Activated CD8-positive, alpha-beta memory T cell treated with anti-CD3 and anti-CD28 coated beads, Interleukin-2, amount 50 U/mL, for 1 hour (primary cell): ENCODE results near the gene ITIH1.
"Not testable (repeated sequence)": the region's sequence is repeated elsewhere in the genome, so short reads cannot be mapped to it uniquely, and the experiment has no call there.

Source experiments
- DNase-seq: peaks from one replicate; pipeline ENCODE4 v3.0.0-alpha.2; 2020; ENCODE audit errors: extremely low read depth

ITIH1 gene

GRCh38 chr3:52774901-52775864 lies 2.2 kb upstream of the ITIH1 start:
- no peak for DNase-seq

DNA sequence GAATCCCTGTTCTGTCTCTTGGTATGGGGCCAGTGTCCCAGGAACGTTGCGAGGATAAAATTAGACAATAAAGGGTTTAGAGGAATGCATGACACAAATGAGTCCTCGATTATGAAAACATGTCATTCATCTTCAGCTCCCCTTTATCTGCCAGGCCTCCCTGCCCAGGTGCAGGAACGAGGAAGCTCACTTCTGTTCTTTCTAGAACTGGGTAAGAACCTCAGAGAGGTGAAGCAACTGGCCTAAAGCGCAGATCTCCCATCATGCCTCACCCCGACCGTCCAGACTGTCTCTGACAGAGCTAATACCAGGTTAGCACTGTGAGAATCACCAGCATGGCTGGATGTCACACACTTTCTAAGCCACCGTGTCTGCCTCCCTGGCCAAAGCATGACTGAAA lies 1.5 kb upstream of the ITIH1 start:
- no peak for DNase-seq

GRCh38 chr3:52776486-52776885 lies 913 bp upstream of the ITIH1 start:
- DNase-seq = not testable (repeated sequence)

GRCh38 chr3:52777959-52778805 lies 783 bp downstream of the ITIH1 start:
- DNase-seq = no peak

- no peak for DNase-seq
Measured at GRCh38 chr3:52779011-52779836, 1.8 kb downstream of the ITIH1 start.

- DNase-seq = no peak
Measured at GRCh38 chr3:52779837-52780585, 2.6 kb downstream of the ITIH1 start.

GRCh38 chr3:52781741-52782140 lies 4.3 kb downstream of the ITIH1 start:
- DNase-seq = no peak

GRCh38 chr3:52782412-52783210 lies 5.2 kb downstream of the ITIH1 start:
- no peak for DNase-seq

DNA sequence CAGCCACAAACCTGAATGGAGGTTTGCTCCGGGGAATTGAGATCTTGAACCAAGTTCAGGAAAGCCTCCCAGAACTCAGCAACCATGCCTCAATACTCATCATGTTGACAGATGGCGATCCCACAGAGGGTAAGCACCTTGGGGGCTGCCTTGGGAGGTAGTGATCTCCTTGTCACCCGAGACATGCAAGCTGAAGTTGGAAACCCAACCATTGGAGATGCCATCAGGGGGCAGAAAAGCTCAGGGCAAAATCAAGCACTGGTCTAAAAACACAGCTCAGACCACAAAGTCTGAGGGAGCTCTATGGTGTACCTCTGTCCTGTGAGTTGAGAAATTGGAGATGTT lies 5.8 kb downstream of the ITIH1 start:
- no peak for DNase-seq

DNA sequence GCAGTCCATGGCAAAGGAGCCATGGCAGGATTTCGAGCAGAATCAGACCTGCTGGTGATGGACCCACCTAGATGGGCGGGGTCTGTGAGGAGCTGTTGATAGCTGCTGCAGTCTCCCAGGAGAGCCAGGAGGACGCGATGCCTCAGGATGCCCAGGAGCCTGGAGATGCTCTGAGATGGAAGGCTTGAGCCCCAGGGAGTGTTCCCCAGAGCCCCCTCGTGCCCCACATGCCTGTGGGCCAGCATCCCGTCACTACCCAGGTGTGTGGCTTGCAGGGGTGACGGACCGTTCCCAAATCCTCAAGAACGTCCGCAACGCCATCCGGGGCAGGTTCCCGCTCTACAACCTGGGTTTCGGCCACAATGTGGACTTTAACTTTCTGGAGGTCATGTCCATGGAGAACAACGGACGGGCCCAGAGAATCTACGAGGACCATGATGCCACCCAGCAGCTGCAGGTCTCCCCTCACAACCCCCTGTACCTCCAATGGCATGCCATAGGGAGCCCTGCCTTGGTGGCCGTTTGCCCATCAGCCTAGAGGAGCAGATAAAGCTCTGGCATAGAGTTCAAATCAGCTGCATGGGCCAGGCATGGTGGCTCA lies 6.7 kb downstream of the ITIH1 start:
- no peak for DNase-seq

DNA sequence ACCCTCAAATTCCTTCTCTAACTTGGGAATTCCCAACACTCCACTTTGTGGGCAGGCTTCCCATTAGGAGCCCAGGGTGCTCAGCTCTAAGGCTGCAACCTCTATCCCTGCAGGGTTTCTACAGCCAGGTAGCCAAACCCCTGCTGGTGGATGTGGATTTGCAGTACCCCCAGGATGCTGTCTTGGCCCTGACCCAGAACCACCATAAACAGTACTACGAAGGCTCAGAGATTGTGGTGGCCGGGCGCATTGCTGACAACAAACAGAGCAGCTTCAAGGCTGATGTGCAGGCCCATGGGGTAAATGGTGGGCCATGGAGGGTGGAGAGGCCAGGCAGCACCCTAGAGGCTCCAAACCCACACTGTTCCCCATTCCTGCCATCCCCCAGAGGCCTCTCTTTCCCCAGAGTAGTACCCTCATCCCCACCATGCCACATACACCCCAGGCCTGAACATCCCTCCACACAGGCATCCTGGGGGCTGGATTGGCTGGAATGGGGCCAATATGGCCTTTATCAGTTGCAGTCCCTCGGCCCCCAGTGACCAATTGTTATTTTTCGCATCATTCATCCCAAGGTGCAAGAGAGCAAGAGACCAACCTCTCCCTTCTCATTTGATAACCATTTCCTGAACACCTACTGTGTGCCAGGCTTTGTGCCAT lies 7.7 kb downstream of the ITIH1 start:
- no peak for DNase-seq

- DNase-seq = no peak
Measured at GRCh38 chr3:52786330-52787215, 9.2 kb downstream of the ITIH1 start.

DNA sequence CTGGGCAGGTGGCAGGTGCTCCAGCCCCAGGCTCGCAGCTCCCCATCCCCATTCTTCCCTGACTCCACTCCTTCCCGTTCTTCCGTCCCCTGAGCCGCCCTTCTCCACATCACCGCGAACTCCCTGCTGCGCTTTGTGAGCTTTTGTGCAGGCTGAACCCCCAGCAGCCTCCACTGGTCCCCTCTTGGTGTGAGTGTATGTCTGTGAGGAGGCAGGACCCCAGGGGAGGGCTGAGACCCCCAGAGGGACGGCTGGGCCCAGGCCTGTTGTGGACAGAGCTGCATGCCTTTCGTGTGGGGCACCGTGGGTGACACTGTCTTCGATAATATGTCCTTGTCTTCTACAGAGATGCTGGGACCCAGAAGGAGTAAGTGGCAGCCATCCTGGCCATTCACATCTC lies 9.8 kb downstream of the ITIH1 start:
- DNase-seq = no peak

DNA sequence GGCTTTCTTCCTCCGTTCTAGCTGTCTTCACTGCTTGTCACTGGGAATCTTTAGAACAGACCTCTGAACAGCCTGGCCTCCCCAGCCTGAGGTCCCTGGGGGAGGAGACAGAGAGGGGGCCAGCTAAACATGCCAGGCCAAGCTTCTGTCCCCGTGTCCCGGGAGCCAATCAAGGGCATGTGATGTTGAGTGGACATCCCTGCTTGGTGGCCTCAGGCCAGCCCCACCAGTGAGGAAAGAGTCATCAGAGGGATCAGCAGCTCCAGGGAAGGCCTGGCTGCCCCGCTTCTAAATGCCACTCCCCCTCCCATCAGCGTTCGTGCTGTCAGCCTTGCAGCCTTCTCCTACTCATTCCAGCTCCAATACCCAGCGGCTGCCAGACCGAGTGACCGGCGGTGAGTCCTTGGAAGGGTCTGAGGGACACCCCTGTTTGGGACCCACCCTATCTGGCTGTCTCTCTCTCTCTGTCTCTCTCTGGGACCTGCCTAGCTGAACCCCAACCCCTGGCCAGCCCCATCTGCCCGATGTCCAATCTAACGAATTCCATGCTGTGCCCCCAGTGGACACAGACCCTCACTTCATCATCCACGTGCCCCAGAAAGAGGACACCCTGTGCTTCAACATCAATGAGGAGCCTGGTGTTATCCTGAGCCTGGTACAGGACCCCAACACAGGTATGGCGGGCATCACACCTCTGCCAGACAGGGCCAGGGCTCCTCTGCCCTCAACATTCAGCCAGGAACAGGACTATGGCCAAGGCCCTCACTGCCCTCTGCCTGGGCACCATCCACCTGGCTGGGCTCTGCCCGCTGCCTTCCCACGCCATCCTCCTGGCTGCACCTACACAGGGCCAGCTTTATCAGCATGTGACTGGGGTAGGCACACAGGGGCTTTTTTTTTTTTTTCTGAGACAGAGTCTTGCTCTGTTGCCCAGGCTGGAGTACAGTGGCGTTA lies 10.6 kb downstream of the ITIH1 start:
- no peak for DNase-seq

GRCh38 chr3:52788890-52789745 lies 11.7 kb downstream of the ITIH1 start:
- no peak for DNase-seq

DNA sequence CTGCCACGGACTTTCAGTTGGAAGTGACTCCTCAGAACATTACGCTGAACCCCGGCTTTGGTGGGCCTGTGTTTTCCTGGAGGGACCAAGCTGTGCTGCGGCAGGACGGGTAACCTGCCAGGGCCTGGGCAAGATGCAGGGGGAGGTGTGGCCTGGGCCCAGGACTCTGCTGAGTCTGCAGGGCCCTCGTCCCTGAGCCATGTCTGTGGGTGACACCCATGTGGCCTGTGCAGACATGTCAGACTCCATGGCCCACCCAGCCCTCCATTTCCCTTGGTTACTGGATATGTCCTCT lies 12.3 kb downstream of the ITIH1 start:
- DNase-seq = no peak

DNA sequence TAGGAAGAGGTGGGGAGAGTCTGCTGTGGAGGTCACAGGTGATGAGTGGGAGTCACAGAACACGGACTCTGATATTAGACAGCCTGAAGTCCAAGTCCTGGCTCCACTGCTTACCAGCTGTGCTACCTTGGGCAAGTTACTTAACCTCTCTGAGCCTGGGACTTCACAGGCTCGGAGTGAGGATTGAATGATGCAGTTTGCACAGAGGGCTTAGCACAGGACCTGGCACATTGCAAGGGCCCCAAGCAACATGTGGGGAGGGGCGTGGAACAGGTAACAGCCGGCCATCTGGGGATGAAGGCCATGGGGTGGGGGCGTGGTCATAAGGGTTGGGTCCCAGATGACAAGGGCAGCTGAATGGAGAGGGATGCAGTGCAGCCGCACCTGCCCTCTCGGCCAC lies 12.9 kb downstream of the ITIH1 start:
- DNase-seq = no peak
